HEK293 (cell line): Measurements from ENCODE around the gene ZC3H7B.
A peak's percentile ranks its signal among the peaks of the same experiment; 100 is the strongest.
"Not testable (repeated sequence)": the region's sequence is repeated elsewhere in the genome, so short reads cannot be mapped to it uniquely, and the experiment has no call there.

Source experiments
- CTCF ChIA-PET: fragments of 350-600 bp; formaldehyde crosslinking; extraction: SDS; loops from one replicate; lab custom pipeline; 2021; ENCODE audit warnings: antibody characterized with exemption; lab: Yijun Ruan, JAX
- POLR2A ChIA-PET: fragments of 300-600 bp; formaldehyde crosslinking; extraction: SDS; loops from one replicate; lab custom pipeline; 2020; ENCODE audit warnings: antibody characterized with exemption, inconsistent platforms; lab: Yijun Ruan, JAX
- H3K27ac ChIP-seq: fragments of 200-500 bp; sonication (Bioruptor generic); 2 replicates; pipeline ENCODE4 v1.5.1; 2014; ENCODE audit warnings: low read depth, low read length, control low read depth, inconsistent platforms; ENCODE audit errors: extremely low read depth
- H3K36me3 ChIP-seq, 2 experiments: fragments of 200-500 bp in 1 of 2; sonication (Bioruptor generic) in 1 of 2; 1 replicate in 1 of 2; 2 replicates in 1 of 2; pipeline ENCODE4 v1.5.1; 2014 to 2017; ENCODE audit warnings: inconsistent platforms in 2 of 2, low read length in 2 of 2; ENCODE audit not compliant: control insufficient read depth in 2 of 2, insufficient read depth in 1 of 2
- H3K4me1 ChIP-seq: fragments of 200-500 bp; sonication (Bioruptor generic); 2 replicates; pipeline ENCODE4 v1.5.1; 2014; ENCODE audit warnings: mild to moderate bottlenecking, low read length, inconsistent platforms; ENCODE audit not compliant: control insufficient read depth, insufficient read depth
- H3K4me3 ChIP-seq: 2 replicates; pipeline ENCODE4 v1.5.1; 2011; ENCODE audit warnings: low read depth, mild to moderate bottlenecking, control low read depth, low read length, moderate library complexity
- H3K9me3 ChIP-seq: fragments of 200-500 bp; sonication (Bioruptor generic); 2 replicates; pipeline ENCODE4 v1.5.1; 2014; ENCODE audit warnings: low read depth, low read length, inconsistent platforms; ENCODE audit not compliant: control insufficient read depth, insufficient read depth
- BCL11B ChIP-seq: fragments of 450-650 bp; formaldehyde crosslinking; IDR thresholded peaks from 2 replicates; pipeline ENCODE4 v1.5.1; 2016; ENCODE audit warnings: low read depth, missing biosample characterization, missing genetic modification characterization
- KLF9 ChIP-seq: fragments of 450-650 bp; formaldehyde crosslinking; IDR thresholded peaks from 2 replicates; pipeline ENCODE4 v1.5.1; 2016; ENCODE audit warnings: missing biosample characterization, missing genetic modification characterization, low read depth
- ZBTB48 ChIP-seq: fragments of 450-650 bp; formaldehyde crosslinking; IDR thresholded peaks from 2 replicates; pipeline ENCODE4 v1.5.1; 2016; ENCODE audit warnings: missing biosample characterization, missing genetic modification characterization
- ZBTB8A ChIP-seq: fragments of 450-650 bp; formaldehyde crosslinking; IDR thresholded peaks from 2 replicates; pipeline ENCODE4 v1.5.1; 2016; ENCODE audit warnings: missing biosample characterization, missing genetic modification characterization
- ZFP69B ChIP-seq: fragments of 450-650 bp; formaldehyde crosslinking; IDR thresholded peaks from 2 replicates; pipeline ENCODE4 v1.5.1; 2016; ENCODE audit warnings: missing biosample characterization, missing genetic modification characterization
- ZNF112 ChIP-seq: fragments of 450-650 bp; formaldehyde crosslinking; IDR thresholded peaks from 2 replicates; pipeline ENCODE4 v1.5.0; 2017; ENCODE audit warnings: missing biosample characterization, missing genetic modification characterization
- ZNF146 ChIP-seq: fragments of 450-650 bp; formaldehyde crosslinking; IDR thresholded peaks from 2 replicates; pipeline ENCODE4 v1.5.1; 2016; ENCODE audit warnings: missing biosample characterization, missing genetic modification characterization
- ZNF514 ChIP-seq: fragments of 450-650 bp; formaldehyde crosslinking; IDR thresholded peaks from 2 replicates; pipeline ENCODE4 v1.5.1; 2016; ENCODE audit warnings: missing biosample characterization, missing genetic modification characterization
- ZNF623 ChIP-seq: fragments of 450-650 bp; formaldehyde crosslinking; IDR thresholded peaks from 2 replicates; pipeline ENCODE4 v1.5.1; 2016; ENCODE audit warnings: missing biosample characterization, missing genetic modification characterization
- ZNF664 ChIP-seq: fragments of 450-650 bp; formaldehyde crosslinking; IDR thresholded peaks from 2 replicates; pipeline ENCODE4 v1.5.1; 2016; ENCODE audit warnings: missing biosample characterization, missing genetic modification characterization
- ZNF747 ChIP-seq: fragments of 450-650 bp; formaldehyde crosslinking; IDR thresholded peaks from 2 replicates; pipeline ENCODE4 v1.5.1; 2016; ENCODE audit warnings: missing biosample characterization, missing genetic modification characterization
- TF ChIP-seq, protein P1 (sequence below): fragments of 450-650 bp; IDR thresholded peaks from 2 replicates; pipeline ENCODE4 v1.5.1; 2018; ENCODE audit warnings: missing biosample characterization, mild to moderate bottlenecking, missing genetic modification characterization
- TF ChIP-seq, protein P2 (sequence below): fragments of 450-650 bp; formaldehyde crosslinking; IDR thresholded peaks from 2 replicates; pipeline ENCODE4; 2016; ENCODE audit warnings: missing biosample characterization, missing genetic modification characterization
- TF ChIP-seq, protein P3 (sequence below): fragments of 450-650 bp; formaldehyde crosslinking; IDR thresholded peaks from 2 replicates; pipeline ENCODE4 v1.5.1; 2016; ENCODE audit warnings: missing biosample characterization, missing genetic modification characterization
- TF ChIP-seq, protein P4 (sequence below): fragments of 450-650 bp; formaldehyde crosslinking; IDR thresholded peaks from 2 replicates; pipeline ENCODE4 v1.5.1; 2016; ENCODE audit warnings: missing biosample characterization, missing genetic modification characterization
- TF ChIP-seq, protein P5 (sequence below): fragments of 450-650 bp; formaldehyde crosslinking; IDR thresholded peaks from 2 replicates; pipeline ENCODE4 v1.5.1; 2016; ENCODE audit warnings: missing biosample characterization, missing genetic modification characterization
- TF ChIP-seq, protein P6 (sequence below): fragments of 450-650 bp; formaldehyde crosslinking; IDR thresholded peaks from 2 replicates; pipeline ENCODE4 v1.5.1; 2016; ENCODE audit warnings: missing biosample characterization, missing genetic modification characterization

Gene ZC3H7B

DNA sequence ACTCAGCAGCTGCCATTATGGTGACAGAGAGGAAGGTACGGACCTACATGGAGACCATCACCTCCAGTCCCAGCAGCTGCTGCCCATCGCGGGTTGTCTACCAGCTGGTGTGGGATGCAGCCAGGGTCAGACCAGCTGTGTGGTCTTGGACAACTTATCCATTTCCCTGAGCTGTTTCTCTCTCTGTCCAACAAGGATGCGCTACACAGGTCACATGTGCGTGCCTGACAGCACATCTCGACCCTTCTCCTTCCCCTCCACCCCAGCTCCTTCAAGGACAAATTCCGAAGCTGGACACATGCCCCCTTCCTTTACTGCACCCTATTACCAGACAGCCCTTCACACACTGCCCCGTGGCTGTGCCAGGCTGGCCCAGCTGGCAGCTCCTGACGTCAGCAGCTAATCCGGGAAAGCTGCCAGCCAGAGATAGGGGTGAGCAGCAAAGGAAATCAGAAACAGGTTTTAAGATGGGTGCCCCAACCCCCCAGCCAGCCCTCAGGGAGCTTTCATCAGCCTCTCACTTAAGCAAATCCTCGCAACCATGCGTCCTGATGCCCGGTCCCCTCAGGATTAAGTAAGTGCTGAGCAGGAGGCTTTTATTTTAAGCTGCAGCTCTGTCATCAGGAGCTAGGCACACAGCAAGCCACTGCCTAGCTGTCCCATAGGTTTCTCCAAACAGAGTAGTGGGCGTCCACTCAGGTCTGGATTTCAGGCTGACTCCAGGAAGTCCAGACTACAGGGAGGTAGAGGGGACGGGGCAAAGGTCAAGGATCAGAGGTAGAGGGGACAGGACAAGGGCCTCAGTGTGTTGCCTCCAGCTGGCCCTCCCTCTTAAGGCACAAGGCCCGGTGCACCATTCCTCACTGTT, 100.7 kb downstream of the ZC3H7B start:
- ChIA-PET POLR2A (interaction anchor here (0.6 to 7.6 kb wide), 5 partner anchors 20 to 166 kb away, joined by 3 to 70 read pairs (median 5); partner anchors contain the start of genes TEF and TOB2), CTCF (interaction anchor here (0.6 to 11.6 kb wide), 20 partner anchors 9 to 204 kb away, joined by 3 to 301 read pairs (median 6); partner anchors contain the start of genes TEF and TOB2)
- Histone ChIP-seq H3K4me1 (no peaks in the 10 kb centered on the region), H3K36me3 (peaks cover 0 to 11% of the 10 kb centered on the region in 2 experiments; a peak in 1 of 3 replicates), H3K9me3 (no peaks in the 10 kb centered on the region), H3K27ac (no peak overlapping the region), H3K4me3 (no peak overlapping the region)
- TF ChIP-seq, protein P1, sequence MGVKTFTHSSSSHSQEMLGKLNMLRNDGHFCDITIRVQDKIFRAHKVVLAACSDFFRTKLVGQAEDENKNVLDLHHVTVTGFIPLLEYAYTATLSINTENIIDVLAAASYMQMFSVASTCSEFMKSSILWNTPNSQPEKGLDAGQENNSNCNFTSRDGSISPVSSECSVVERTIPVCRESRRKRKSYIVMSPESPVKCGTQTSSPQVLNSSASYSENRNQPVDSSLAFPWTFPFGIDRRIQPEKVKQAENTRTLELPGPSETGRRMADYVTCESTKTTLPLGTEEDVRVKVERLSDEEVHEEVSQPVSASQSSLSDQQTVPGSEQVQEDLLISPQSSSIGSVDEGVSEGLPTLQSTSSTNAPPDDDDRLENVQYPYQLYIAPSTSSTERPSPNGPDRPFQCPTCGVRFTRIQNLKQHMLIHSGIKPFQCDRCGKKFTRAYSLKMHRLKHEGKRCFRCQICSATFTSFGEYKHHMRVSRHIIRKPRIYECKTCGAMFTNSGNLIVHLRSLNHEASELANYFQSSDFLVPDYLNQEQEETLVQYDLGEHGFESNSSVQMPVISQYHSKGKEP (tag by site-specific recombination): no peak
- 0 out of 2 replicates have a peak, but pooled peaks have one; percentile 32 for TF ChIP-seq ZBTB48

DNA sequence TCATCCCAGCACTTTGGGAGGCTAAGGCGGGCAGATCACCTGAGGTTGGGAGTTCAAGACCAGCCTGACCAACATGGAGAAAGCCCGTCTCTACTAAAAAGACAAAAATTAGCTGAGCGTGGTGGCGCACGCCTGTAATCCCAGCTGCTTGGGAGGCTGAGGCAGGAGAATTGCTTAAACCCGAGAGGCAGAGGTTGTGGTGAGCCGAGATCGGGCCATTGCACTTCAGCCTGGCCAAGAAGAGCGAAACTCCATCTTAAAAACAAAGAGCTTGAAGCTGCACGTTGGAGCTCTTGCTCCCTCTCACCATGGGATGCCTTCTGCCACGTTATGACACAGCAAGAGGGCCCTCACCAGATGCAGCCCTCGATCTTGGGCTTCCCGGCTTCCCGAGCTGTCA, 101.5 kb downstream of the ZC3H7B start:
- H3K27ac ChIP-seq, H3K4me3 ChIP-seq, H3K36me3 ChIP-seq, H3K9me3 ChIP-seq, H3K4me1 ChIP-seq: not testable (repeated sequence)
- ChIA-PET CTCF (interaction anchor here (0.6 to 11.6 kb wide), 21 partner anchors 9 to 195 kb away, joined by 3 to 301 read pairs (median 6); partner anchors contain the start of genes ACO2, PHF5A, TEF and TOB2), POLR2A (interaction anchor here (1.4 to 7.6 kb wide), 4 partner anchors 26 to 124 kb away, joined by 3 to 70 read pairs (median 5); partner anchors contain the start of gene TOB2)

DNA sequence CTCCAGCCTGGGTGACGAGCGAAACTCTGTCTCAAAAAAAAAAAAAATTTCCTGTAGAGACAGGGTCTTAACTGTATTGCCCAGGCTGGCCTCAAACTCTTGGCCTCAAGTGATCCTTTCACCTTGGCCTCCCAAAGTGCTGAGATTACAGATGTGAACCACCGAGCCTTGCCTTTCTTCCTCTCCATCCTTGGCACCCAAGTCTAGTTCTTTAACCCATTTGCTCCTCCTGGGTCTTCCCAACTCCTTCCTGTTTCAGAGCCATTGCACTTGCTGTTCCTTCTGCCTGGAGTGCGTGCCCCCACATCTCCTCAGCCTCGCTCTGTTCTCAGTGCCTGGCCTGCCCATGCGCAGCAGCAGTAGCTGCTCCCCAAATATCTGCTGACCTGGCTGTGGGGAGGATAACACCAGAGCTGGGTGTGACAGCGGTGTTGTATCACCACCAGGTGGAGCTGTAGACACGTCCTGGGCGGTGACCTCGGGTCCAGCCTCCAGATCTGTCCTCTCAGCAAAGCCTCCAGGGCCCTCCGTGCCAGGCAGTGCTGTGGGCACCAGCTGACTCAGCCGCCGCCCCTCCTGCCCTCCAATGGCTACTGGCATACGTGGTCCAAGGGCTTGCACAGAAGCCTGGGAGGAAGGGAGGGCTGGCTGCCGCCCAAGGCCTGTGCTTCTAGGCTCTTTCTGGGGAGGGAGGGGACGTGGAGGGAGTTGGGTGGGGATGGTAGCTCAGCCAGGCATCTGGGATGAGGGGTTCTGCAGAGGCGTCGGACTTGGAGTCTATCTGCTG, 102.4 kb downstream of the ZC3H7B start:
- no peaks in the 10 kb centered on the region for H3K36me3 ChIP-seq
- H3K27ac ChIP-seq: no peak overlapping the region
- H3K9me3 ChIP-seq: no peaks in the 10 kb centered on the region
- H3K4me1 ChIP-seq: no peaks in the 10 kb centered on the region
- CTCF ChIA-PET: interaction anchor here (0.5 to 11.6 kb wide), 44 partner anchors 11 to 712 kb away, joined by 3 to 301 read pairs (median 4); partner anchors contain the start of genes ACO2, PHF5A, TEF and TOB2
- POLR2A ChIA-PET: interaction anchor here (0.6 to 7.6 kb wide), 11 partner anchors 11 to 217 kb away, joined by 3 to 70 read pairs (median 4); partner anchors contain the start of genes ACO2, PHF5A, TEF and TOB2
- H3K4me3 ChIP-seq: no peak overlapping the region
- TF ChIP-seq ZNF514 (tag by site-specific recombination) (no peak), BCL11B (tag by site-specific recombination) (peak; percentile 79; the same call in 1 of the 2 replicates), ZNF112 (no peak), ZNF623 (tag by site-specific recombination) (no peak), ZFP69B (tag by site-specific recombination) (no peak; the same call in 1 of the 2 replicates), ZBTB8A (tag by site-specific recombination) (peak; percentile 13; the same call in 1 of the 2 replicates), ZNF146 (tag by site-specific recombination) (no peak), ZNF747 (tag by site-specific recombination) (no peak), KLF9 (peak; percentile 48; the same call in 1 of the 2 replicates), ZNF664 (tag by site-specific recombination) (no peak)
- TF ChIP-seq, protein P2, sequence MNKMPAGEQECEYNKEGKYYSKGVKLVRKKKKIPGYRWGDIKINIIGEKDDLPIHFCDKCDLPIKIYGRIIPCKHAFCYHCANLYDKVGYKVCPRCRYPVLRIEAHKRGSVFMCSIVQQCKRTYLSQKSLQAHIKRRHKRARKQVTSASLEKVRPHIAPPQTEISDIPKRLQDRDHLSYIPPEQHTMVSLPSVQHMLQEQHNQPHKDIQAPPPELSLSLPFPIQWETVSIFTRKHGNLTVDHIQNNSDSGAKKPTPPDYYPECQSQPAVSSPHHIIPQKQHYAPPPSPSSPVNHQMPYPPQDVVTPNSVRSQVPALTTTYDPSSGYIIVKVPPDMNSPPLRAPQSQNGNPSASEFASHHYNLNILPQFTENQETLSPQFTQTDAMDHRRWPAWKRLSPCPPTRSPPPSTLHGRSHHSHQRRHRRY: no peak
- TF ChIP-seq, protein P3, sequence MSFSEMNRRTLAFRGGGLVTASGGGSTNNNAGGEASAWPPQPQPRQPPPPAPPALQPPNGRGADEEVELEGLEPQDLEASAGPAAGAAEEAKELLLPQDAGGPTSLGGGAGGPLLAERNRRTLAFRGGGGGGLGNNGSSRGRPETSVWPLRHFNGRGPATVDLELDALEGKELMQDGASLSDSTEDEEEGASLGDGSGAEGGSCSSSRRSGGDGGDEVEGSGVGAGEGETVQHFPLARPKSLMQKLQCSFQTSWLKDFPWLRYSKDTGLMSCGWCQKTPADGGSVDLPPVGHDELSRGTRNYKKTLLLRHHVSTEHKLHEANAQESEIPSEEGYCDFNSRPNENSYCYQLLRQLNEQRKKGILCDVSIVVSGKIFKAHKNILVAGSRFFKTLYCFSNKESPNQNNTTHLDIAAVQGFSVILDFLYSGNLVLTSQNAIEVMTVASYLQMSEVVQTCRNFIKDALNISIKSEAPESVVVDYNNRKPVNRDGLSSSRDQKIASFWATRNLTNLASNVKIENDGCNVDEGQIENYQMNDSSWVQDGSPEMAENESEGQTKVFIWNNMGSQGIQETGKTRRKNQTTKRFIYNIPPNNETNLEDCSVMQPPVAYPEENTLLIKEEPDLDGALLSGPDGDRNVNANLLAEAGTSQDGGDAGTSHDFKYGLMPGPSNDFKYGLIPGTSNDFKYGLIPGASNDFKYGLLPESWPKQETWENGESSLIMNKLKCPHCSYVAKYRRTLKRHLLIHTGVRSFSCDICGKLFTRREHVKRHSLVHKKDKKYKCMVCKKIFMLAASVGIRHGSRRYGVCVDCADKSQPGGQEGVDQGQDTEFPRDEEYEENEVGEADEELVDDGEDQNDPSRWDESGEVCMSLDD (tag by site-specific recombination): no peak
- TF ChIP-seq, protein P4, sequence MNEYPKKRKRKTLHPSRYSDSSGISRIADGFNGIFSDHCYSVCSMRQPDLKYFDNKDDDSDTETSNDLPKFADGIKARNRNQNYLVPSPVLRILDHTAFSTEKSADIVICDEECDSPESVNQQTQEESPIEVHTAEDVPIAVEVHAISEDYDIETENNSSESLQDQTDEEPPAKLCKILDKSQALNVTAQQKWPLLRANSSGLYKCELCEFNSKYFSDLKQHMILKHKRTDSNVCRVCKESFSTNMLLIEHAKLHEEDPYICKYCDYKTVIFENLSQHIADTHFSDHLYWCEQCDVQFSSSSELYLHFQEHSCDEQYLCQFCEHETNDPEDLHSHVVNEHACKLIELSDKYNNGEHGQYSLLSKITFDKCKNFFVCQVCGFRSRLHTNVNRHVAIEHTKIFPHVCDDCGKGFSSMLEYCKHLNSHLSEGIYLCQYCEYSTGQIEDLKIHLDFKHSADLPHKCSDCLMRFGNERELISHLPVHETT (tag by site-specific recombination): 0 out of 2 replicates have a peak, but pooled peaks have one; percentile 32
- TF ChIP-seq, protein P5, sequence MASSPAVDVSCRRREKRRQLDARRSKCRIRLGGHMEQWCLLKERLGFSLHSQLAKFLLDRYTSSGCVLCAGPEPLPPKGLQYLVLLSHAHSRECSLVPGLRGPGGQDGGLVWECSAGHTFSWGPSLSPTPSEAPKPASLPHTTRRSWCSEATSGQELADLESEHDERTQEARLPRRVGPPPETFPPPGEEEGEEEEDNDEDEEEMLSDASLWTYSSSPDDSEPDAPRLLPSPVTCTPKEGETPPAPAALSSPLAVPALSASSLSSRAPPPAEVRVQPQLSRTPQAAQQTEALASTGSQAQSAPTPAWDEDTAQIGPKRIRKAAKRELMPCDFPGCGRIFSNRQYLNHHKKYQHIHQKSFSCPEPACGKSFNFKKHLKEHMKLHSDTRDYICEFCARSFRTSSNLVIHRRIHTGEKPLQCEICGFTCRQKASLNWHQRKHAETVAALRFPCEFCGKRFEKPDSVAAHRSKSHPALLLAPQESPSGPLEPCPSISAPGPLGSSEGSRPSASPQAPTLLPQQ (tag by site-specific recombination): peak; percentile 84
- TF ChIP-seq, protein P6, sequence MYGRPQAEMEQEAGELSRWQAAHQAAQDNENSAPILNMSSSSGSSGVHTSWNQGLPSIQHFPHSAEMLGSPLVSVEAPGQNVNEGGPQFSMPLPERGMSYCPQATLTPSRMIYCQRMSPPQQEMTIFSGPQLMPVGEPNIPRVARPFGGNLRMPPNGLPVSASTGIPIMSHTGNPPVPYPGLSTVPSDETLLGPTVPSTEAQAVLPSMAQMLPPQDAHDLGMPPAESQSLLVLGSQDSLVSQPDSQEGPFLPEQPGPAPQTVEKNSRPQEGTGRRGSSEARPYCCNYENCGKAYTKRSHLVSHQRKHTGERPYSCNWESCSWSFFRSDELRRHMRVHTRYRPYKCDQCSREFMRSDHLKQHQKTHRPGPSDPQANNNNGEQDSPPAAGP (tag by site-specific recombination): peak; percentile 91
